H4 (cell line): ENCODE data around the gene SARDH. TPM values are rescaled to one million over a fixed set of nuclear protein-coding genes. Genes with fewer than 3 reads are reported as not detected.
A peak's percentile ranks its signal among the peaks of the same experiment; 100 is the strongest.
"Not testable (repeated sequence)": the region's sequence is repeated elsewhere in the genome, so short reads cannot be mapped to it uniquely, and the experiment has no call there.

ENCODE experiments used
- DNase-seq: peaks from one replicate; pipeline ENCODE4 v3.0.0-alpha.2; 2015; ENCODE audit warnings: low spot score
- total RNA-seq: library from RNA; depleted of rRNA; stranded (reverse); fragments of >200 nt; shearing (Covaris generic); gene quantifications from 2 replicates; pipeline ENCODE4 v1.2.3, GENCODE V29; 2014

SARDH gene
- total RNA-seq, 1 experiment from 2014 or later, result 0.06 TPM

DNA sequence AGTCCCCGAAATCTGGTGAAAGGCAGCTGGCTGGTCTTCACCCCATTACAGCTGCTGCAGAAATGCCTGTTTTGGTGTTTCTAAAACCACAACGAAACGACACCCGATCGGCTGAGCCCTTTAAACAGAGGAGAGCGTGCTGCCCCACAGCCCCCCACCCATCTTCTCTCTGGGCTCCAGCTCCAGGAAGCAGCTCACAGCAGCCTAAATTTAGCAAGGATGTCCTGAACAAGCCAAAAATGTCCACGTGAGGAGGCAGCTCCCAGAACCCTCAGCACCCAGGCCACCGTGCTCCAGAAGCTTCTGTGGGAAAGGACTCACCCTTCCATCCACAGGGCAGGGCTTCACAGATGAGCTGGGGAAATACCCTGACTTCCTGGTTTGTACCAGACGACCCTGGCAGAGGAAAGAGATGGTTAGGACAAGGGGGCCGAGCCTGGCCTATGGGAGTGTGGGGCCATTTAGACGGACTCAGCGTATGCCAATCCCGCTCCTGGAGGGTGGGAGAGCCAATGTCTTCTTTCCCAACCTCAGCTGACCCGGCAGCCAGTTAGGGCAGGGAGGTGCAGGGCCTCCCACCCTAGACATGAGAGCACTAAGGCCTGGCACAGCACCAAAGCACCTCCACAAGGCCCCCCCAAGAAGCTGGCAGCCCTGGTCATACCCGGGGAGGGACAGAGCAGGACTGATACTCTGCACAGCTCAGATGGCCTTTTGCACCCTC is 39.1 kb upstream of the SARDH start:
- no peak for DNase-seq

DNA sequence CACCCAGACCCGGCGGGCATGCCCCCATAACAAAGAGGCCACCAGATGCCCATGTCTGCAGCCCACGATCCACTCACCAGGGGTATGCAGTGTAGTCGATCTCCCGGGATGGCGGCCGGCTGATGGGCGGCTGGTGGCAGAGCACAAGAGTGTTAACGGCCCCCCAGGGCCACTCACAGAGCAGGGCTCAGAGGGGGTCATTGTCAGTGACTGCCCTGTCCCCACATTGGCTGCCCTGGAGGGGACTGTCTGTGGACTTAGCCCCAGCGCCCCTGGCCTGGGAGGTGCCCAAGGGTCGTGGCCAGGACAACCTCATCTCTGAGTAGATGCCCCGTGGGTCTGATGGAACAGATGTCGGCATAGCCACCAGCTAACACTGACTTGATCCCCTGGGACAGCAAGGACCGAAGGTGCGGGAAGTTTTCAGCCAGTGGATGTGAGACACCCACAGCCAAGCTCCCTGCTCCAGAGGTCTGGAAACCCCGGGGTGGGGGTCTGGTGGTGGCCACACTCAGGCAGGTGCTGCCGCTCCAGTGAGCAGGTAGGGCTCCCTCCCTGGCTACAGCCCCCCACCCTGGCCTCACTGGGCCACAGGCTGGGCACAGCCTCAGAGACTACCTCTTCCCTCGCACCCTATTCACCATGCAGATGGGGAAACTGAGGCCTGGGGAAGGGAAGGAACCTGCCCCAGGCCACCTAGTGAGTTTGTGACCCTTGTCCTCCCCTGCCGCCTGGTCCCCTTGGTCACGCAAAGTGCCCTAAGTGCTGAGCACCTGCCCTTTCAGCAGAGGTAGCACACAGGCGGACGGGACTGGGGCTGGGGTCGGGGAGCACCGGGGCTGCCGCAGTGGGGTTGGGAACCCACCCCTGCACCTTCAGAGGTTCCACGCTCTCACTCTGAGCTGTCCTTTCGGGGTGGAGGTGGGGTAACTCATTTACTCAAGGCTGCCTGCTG is 38.1 kb upstream of the SARDH start:
- no peak for DNase-seq

DNA sequence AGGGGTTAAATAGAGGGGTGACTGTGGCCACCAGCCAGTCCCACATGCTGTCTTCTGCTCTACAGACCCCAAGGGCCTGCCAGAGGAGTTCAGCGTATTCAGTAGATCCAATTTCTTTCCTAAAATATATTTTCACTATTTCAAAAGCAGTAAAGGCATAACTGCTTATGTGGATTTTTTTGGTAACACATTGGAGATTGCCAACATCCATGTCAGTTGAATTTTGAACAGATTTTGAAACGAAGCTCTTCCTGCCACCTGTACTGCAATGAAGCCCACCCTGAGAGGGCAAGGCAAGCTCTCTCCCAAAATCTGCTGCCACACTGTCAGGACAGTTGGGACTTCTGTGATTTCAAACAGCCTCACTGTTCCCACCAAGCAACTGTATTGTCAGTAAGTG is 37.1 kb upstream of the SARDH start:
- no peak for DNase-seq

DNA sequence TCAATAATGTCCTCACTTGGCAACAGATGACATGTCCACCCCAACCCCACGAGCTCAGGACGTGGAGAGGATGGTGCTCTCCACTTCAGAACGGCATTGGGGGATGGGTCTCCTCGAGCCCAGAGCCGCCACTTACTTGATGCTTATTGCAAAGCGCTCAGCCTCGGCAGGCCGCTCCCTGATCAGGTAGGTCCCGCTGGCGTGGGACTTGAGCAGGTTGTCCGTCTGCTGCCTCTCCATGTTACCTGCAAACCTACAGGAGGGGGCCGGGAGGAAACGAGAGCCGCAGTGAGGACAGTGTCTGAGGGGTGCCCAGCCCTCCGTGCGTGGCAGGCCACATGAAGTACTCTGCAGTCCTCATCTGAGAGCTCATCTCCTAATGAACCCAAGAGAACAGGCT is 36.6 kb upstream of the SARDH start:
- no peak for DNase-seq

DNA sequence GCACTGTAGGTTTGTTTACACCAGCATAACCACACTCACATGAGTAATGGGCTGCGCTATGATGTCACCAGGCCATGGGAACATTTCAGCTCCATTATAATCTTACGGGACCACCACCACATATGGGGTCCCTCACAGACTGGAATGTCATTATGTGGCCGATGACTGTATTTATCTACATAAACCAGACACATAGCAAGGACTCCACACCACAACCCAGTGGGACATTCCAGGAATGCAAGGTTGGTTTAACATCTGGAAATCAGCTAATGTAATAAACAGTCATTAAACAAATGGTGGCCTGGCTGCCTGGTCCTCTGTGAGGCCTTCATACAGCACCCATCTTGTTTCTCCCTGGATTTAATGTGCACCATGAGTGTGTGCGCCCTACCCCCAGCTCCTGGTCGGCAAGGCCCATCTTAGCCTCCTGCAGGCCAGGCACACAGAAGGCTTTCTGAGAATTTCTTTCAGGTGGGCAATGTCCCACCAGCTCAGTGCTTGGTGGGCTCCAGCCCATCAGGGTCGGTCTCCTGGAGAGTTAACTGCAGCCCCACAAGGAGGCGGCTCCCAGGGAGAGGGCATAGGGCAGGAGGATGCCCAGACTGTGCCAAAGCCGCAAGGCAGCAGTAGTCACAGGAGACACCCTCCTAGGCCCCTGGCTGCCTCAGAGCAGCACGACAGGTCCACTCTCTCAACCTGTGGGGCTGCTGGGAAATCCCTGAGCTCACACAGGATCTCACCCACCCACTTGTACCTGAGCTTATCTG is 35.9 kb upstream of the SARDH start:
- DNase-seq, result peak; percentile 53

DNA sequence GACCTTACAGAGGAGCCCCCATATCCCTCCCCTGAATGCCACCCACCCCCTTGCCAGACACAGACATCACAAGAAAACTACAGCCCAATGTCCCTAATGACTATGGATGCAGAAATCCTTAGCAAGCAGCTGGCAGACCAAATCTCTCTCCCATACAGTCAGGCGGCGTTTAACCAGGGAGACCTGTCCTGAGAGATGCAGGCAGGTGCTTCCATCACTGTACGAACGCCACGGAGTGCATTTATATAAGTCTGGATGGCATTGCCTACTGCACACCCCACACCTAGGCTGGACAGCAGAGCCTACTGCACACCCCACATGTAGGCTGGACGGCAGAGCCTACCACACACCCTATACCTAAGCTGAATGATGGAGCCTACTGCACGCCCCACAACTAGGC is 34.4 kb upstream of the SARDH start:
- DNase-seq, result no peak

DNA sequence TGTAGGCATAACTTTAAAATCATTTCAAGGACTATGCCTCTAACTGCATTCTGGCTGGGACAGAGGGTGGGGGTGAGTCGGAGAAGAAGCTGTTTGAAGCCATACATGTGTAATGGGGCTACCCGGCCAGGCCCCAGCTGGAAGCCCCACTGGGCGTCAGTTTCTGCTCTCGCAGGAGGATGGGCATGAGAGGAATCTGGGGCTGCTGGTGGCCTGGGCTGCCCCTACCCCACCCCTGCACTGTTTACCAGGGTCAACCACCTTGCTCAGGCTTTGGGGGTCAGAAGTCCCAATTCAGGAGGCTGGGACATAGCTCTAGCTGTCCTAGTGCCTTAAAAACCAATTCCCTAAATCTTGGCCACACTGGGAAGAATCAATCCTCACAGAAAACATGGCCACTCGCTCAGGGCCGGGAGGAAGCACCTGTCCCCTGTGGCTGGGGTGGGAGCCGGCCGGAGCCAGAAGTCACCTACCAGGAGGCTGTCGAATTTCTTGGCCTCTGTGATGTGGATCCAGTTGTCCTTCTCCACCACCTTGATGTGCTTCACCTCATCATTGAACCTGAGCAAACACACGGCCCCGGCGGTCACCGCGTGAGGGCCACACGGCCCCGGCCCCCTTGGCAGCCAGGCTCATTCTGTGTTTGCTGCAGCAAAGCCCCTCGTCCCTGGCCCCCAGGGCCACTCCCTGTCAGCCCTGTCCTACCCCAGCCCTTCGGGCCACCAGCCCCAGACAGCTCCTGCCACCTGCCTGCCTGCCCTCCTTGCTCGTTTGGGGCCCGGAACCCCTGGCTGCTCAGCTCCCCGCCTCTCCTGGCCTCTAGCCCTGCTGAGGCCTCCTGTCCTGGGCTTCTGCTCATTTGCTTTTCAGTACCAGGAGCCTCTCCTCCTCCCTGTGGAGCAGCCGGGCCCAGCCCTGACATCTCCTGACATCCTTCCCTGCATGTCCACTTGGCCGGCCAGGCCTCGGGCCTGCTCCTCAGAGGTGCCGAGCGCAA is 33.6 kb upstream of the SARDH start:
- no peak for DNase-seq

DNA sequence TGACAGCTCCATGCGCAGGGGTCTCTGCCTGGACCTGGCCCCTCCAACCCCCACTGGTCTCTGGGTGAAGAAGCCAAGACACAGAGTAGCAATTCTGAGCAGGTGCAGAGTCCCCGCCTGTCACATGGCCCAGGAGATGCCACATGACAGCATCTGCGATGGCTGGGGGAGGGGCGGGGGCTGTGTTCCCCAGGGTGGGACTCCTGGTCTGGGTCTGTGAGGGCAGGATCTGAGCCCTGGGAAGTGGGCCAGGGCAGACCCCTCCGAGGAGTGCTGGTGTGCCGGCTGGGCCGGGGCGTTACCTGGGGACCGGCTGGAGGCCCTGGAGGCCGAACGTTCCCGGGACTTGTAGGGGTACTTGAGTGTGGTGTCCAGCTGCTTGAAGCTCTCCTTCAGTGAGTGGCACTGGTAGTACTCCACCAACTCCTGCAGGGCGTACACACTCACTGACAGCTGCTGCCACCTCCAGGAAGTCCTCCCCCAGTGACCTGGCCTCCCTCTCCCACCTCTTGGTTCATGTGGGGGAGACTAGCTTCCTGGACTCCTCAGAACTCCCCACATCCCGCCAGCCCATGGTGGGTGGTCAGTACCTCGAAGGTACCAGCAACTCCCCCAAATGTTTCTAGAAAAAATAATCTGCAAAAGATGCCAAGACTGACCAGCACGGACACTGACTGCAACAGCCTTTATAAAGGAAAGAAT is 32.1 kb upstream of the SARDH start:
- DNase-seq, result no peak

DNA sequence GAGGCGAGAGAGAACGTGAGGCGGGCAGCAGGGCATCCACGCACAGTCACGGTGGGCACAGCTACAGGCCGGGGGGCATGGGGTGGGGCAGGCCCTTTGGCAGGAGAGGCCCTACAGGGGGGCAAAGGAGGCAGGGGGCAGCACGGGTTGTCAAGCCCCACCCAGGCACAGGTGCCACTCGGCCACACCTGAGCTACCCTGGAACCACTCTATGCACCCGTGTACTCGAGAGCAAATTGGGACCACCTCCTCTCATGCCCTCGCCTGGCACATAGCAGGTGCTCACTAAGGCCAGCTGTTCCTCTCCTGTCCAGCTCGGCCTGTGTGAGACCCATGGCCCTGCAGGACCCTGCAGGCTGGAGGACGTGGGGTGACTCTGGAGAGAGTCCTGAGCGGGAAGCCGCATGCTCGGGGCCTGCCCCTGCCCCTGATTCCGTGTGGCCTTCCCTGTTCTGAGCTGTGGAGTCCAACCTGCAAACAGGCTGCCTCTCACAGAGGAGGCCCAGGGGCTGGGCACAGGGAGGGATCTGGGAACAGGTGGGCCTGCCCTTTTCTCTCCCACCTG is 31.4 kb upstream of the SARDH start:
- no peak for DNase-seq

DNA sequence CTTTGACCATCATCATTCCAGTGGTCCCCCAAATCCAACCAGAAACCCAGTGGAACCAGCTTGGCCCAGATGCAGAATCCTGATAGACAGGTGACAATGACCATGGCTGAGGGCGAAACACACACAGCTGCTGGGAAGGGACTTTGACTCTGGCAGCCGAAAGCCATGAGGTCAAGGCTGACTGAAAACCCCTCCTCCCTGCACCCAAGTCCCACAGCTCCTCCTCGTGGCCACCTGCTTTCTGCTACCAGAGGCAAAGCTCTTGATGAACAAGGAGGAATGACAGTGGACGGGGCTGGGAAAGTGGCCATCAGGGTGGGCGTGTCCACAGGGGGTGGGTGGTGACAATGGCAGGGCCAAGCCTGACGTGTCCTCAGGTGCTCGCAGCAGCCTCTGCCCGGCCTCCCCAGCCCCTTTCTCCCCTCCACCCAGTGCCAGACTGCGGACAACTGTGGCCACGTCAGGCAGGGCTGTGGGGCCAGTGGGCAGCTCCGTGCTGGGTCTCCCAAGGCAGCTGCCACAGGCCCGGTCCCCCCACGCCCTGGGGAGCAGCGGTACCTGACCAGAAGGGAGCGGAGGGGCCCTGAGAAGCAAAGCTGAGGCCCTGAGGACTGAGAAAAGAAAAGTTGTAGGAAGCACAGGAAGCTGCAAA is 30.8 kb upstream of the SARDH start:
- DNase-seq, result no peak

DNA sequence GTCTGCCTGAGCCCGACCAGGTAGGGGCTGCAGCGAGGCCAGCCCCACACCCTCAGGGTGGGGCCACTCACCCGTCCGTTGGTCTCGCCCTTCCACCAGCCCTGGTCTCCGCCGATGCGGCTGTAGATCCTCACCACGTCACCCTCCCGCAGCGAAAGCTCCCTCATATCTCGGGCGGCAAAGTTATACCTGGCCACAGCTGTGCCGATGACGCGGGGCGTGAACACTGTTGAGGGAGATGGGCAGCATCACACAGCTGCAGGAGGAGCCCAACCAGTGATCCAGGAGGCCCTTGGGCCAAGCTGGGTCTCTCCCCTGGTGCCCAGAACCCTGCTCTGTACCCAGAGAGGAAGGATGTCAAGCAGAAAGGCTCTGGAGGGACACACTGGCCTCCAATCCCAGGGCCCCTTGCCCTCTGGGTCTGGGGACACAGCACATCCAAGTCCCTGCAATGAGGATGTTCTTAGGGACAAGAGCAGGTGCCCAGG is 30.3 kb upstream of the SARDH start:
- no peak for DNase-seq

DNA sequence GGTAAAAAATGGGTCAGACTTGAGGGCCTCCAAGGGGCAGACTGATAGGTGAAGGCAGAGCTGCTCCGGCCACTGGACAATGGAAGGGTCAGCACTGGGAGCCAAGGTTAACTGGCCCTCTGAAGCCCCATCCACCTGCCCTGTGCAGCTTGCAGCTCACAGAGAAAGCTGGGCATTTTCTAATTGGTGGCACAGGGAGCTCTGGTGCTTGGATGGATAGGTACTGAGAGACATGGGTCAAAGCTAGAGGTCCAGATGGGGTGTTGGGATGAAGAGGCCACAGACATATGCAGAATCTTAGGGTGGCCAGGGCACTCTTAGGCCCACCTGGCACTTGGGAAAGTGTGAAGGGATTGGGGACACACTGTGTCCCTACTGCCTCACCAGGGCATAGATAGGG is 29.5 kb upstream of the SARDH start:
- DNase-seq, result no peak

DNA sequence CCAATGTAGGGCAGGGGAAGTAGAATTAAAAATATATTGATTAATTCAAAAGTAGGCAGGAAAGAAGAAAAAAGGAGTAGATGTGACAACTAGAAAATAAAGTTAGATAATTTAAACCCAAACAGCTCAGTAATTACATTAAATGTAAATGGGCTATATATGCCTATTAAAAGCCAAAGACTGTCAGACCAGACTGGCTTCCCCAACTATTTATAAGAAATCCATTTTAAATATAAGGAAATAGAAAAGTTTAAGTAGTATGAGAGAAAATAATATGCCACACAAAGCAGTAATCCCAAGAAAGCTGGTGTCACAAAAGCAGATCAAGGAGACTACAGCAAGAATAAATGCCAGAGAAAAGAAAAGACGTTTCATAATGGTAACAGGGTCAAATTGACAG is 28.9 kb upstream of the SARDH start:
- no peak for DNase-seq

DNA sequence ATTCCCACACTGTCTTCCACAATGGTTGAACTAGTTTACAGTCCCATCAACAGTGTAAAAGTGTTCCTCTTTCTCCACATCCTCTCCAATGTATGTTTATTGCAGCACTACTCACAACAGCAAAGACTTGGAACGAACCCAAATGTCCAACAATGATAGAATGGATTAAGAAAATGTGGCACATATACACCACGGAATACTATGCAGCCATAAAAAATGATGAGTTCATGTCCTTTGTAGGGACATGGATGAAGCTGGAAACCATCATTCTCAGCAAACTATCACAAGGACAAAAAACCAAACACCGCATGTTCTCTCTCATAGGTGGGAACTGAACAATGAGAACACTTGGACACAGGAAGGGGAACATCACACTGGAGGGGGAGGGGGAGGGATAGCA is 28.1 kb upstream of the SARDH start:
- not testable (repeated sequence) for DNase-seq

DNA sequence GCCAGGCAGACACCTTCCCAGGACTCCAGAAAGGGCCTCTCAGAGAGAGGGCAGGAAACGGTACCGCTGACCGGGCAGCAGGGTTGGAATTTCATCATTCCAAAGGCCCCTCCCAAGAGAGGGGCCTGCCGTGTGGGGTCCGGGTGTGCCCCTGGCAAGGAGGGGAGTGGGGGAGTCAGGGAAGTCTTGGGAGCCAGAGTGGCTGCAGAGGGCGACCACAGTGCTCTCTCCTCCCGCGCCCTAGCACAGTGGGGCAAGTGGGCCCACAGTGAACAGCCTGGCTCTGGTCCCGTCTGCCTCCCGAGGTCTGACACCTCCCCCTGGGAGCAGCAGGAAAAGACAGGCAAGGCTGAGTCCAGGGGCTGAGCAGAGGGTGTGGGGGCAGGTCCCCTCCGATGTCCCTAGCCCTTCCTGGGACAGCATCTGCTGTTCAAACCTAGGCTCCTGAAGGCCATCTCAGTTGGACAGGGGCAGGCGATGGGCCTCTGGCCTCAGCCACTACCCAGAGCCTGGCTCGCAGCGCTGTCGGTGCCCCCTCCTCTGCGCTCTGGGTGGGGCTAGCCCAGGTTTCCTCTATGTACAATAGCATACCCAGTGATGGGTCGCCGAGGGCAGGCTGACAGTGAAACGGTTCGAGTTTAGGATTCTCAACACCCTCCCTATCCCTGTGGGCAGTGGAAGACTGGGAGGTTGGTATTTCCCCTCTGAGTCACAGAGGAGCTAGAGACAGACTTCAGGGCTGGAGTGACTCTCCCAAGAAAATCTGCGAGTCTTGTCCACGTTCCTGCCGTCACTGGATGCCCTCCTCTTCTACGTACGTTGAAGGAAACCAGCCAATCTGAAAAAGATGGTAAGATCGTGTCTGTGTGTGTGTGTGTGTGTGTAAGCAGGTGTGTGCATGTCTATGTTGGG is 25.4 kb upstream of the SARDH start:
- DNase-seq, result no peak

DNA sequence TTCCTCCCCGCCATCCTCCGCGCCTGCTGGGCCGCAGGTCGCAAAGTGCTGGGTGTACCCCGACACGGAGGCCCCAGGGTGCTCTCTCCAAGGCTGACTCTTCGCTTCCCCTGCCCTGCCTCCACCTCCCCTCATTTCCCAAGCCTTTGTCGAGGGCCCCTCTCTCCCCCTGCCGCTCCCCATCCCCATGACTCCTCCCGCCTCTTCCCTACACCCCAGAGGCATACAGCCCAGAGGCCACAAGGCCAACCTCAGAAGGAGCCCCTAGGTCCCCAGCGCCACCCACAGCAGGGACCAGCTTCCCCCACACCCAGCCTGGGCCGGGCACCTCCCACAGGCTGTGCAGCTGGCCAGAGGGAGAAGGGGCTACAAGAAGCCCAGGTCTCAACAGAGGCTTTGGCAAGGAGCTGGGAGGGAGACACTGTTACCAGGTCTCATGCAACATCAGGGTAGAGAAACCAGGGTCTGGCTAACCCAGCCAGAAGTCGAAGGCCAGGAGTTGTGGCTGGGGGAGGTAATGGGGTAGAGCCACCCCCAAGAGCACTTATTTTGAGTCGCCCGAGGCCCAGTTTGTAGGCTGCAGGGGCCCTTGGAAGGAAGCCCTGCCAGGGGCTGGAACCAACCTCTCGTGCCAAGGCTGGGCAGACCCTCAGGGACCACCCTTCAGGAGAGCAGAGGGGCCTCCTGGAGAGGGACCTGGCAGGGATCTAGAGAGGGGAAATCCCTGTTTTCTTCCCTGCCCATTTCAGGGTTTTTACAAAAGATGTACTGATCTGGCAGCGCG is 24.5 kb upstream of the SARDH start:
- no peak for DNase-seq

DNA sequence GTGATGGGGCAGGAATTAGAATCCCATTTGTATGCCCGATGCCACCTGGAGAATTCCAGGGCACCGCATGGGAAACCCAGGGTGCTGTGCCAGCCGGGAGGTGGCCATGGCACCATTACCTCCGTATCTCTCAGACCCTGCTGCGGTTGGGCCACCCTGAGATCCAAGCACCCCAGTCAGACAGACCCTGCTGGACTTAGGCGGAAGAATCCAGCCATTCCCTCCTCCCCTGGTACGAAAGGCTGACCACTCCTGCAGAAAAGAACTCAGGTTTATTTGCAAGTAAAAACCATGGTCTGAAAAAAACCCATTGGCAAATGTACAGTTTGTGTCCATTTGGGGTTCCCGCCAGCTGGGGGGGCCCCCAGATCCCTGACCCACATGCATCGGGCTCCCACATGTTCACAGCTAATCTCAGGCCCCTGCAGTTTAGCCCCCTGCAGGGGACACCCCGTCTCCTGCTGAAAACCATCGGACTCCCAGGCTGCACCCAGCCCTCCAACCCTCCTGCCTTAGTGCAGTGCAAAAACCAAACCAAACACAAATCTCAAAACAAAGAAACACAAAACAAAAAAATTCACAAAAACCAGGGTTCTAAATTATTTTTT is 23.6 kb upstream of the SARDH start:
- DNase-seq, result no peak
